IPS-18a (cell line): ENCODE data around the gene MYO1A.
A peak's percentile ranks its signal among the peaks of the same experiment; 100 is the strongest.

ENCODE experiments used
- H3K27ac ChIP-seq: one replicate; pipeline ENCODE4 v1.5.1; 2013; ENCODE audit warnings: low read length
- H3K27me3 ChIP-seq: one replicate; pipeline ENCODE4 v1.6.1; 2013; ENCODE audit warnings: mild to moderate bottlenecking, low read length; ENCODE audit not compliant: control insufficient read depth, insufficient read depth
- H3K36me3 ChIP-seq: one replicate; pipeline ENCODE4 v1.6.1; 2013; ENCODE audit warnings: low read depth, low read length; ENCODE audit not compliant: control insufficient read depth
- H3K4me1 ChIP-seq: one replicate; pipeline ENCODE4 v1.6.1; 2013; ENCODE audit warnings: low read depth, low read length; ENCODE audit not compliant: control insufficient read depth
- H3K4me3 ChIP-seq: one replicate; pipeline ENCODE4 v1.5.1; 2013; ENCODE audit warnings: low read length
- H3K9ac ChIP-seq: one replicate; pipeline ENCODE4 v1.6.1; 2013; ENCODE audit warnings: mild to moderate bottlenecking, low read length, moderate library complexity
- H3K9me3 ChIP-seq: one replicate; pipeline ENCODE4 v1.6.1; 2013; ENCODE audit warnings: low read depth, low read length; ENCODE audit not compliant: control insufficient read depth

MYO1A gene

GRCh38 chr12:57049890-57050289 lies at the start of gene MYO1A:
MYO1A (minus strand) TSS chr12:57050129; CDS start chr12:57048323, 1,806 bp downstream.
- Histone ChIP-seq H3K9me3 (no peaks in the 10 kb centered on the region), H3K27ac (no peak within 1 kb of the TSS), H3K27me3 (no peaks in the 10 kb centered on the region), H3K4me1 (no peaks in the 10 kb centered on the region), H3K36me3 (no peaks in the 10 kb centered on the region), H3K9ac (no peak within 1 kb of the TSS), H3K4me3 (no peak within 1 kb of the TSS)

- Histone ChIP-seq H3K27ac (no peak overlapping the region), H3K4me1 (peaks cover 8% of the 10 kb centered on the region), H3K36me3 (peaks cover 21% of the 10 kb centered on the region), H3K27me3 (no peaks in the 10 kb centered on the region), H3K9me3 (no peaks in the 10 kb centered on the region), H3K4me3 (no peak overlapping the region), H3K9ac (no peak overlapping the region)
Measured at GRCh38 chr12:57099047-57099714, 49.3 kb upstream of the MYO1A start.

GRCh38 chr12:57098546-57098945 lies 48.6 kb upstream of the MYO1A start:
- H3K36me3 ChIP-seq: peaks cover 18% of the 10 kb centered on the region
- no peak overlapping the region for H3K9ac ChIP-seq
- no peaks in the 10 kb centered on the region for H3K27me3 ChIP-seq
- H3K4me1 ChIP-seq: peaks cover 12% of the 10 kb centered on the region
- H3K4me3 ChIP-seq: no peak overlapping the region
- no peak overlapping the region for H3K27ac ChIP-seq
- H3K9me3 ChIP-seq: no peaks in the 10 kb centered on the region

- Histone ChIP-seq H3K27ac (no peak overlapping the region), H3K9ac (no peak overlapping the region), H3K27me3 (no peaks in the 10 kb centered on the region), H3K9me3 (no peaks in the 10 kb centered on the region), H3K36me3 (peaks cover 23% of the 10 kb centered on the region), H3K4me3 (no peak overlapping the region), H3K4me1 (peaks cover 14% of the 10 kb centered on the region)
Measured at GRCh38 chr12:57097554-57097835, 47.6 kb upstream of the MYO1A start.

- H3K36me3 ChIP-seq: peaks cover 28% of the 10 kb centered on the region
- H3K4me3 ChIP-seq: no peak overlapping the region
- peaks cover 14% of the 10 kb centered on the region for H3K4me1 ChIP-seq
- no peaks in the 10 kb centered on the region for H3K27me3 ChIP-seq
- no peaks in the 10 kb centered on the region for H3K9me3 ChIP-seq
- no peak overlapping the region for H3K27ac ChIP-seq
- H3K9ac ChIP-seq: no peak overlapping the region
Measured at GRCh38 chr12:57096748-57097553, 47.0 kb upstream of the MYO1A start.

- Histone ChIP-seq H3K4me3 (no peak overlapping the region), H3K9me3 (no peaks in the 10 kb centered on the region), H3K36me3 (peaks cover 34% of the 10 kb centered on the region), H3K4me1 (peaks cover 14% of the 10 kb centered on the region), H3K27ac (no peak overlapping the region), H3K27me3 (no peaks in the 10 kb centered on the region), H3K9ac (no peak overlapping the region)
Measured at GRCh38 chr12:57096099-57096572, 46.2 kb upstream of the MYO1A start.

- H3K27ac ChIP-seq: no peak overlapping the region
- H3K36me3 ChIP-seq: peaks cover 35% of the 10 kb centered on the region
- H3K4me3 ChIP-seq: no peak overlapping the region
- H3K9me3 ChIP-seq: no peaks in the 10 kb centered on the region
- no peaks in the 10 kb centered on the region for H3K27me3 ChIP-seq
- no peak overlapping the region for H3K9ac ChIP-seq
- peaks cover 14% of the 10 kb centered on the region for H3K4me1 ChIP-seq
Measured at GRCh38 chr12:57095440-57095839, 45.5 kb upstream of the MYO1A start.

GRCh38 chr12:57094208-57095160 lies 44.6 kb upstream of the MYO1A start:
- Histone ChIP-seq H3K4me1 (peaks cover 14% of the 10 kb centered on the region), H3K9ac (no peak overlapping the region), H3K36me3 (peaks cover 35% of the 10 kb centered on the region), H3K9me3 (no peaks in the 10 kb centered on the region), H3K4me3 (peak overlapping the region; percentile 18), H3K27ac (peak overlapping the region; percentile 63), H3K27me3 (no peaks in the 10 kb centered on the region)

- H3K27me3 ChIP-seq: no peaks in the 10 kb centered on the region
- H3K9ac ChIP-seq: peak overlapping the region; percentile 40
- H3K4me3 ChIP-seq: peak overlapping the region; percentile 42
- peak overlapping the region; percentile 88 for H3K27ac ChIP-seq
- peaks cover 14% of the 10 kb centered on the region for H3K4me1 ChIP-seq
- H3K36me3 ChIP-seq: peaks cover 35% of the 10 kb centered on the region
- H3K9me3 ChIP-seq: no peaks in the 10 kb centered on the region
Measured at GRCh38 chr12:57093415-57094207, 43.7 kb upstream of the MYO1A start.

- Histone ChIP-seq H3K4me1 (peaks cover 14% of the 10 kb centered on the region), H3K27me3 (no peaks in the 10 kb centered on the region), H3K9ac (no peak overlapping the region), H3K4me3 (no peak overlapping the region), H3K27ac (no peak overlapping the region), H3K36me3 (peaks cover 35% of the 10 kb centered on the region), H3K9me3 (no peaks in the 10 kb centered on the region)
Measured at GRCh38 chr12:57092876-57093414, 43.0 kb upstream of the MYO1A start.
